Liver (tissue), 9 donors: ENCODE measurements around the gene CELF2. TPM values are rescaled to one million over a fixed set of nuclear protein-coding genes. Genes with fewer than 3 reads are reported as not detected.

ENCODE experiments used
- DNase-seq: peaks from one replicate; pipeline ENCODE4 v3.0.0-alpha.2; 2017; ENCODE audit warnings: low spot score
- H3K27ac ChIP-seq, 2 donors: one replicate each; pipeline ENCODE4 v1.7.0; 2013; ENCODE audit warnings: inconsistent platforms in 2 of 2, low read length in 2 of 2, control low read depth in 1 of 2, low read depth in 1 of 2, mild to moderate bottlenecking in 1 of 2
- H3K27me3 ChIP-seq, 4 donors: one replicate each; pipeline versions ENCODE4 v1.6.1 to v1.7.0; 2013; ENCODE audit warnings: low read length in 3 of 4, inconsistent platforms in 1 of 4, mild to moderate bottlenecking in 1 of 4, moderate library complexity in 1 of 4; ENCODE audit not compliant: control insufficient read depth in 4 of 4, insufficient read depth in 4 of 4
- H3K36me3 ChIP-seq, 4 donors: one replicate each; pipeline versions ENCODE4 v1.6.1 to v1.7.0; 2013; ENCODE audit warnings: low read length in 3 of 4, mild to moderate bottlenecking in 3 of 4, low read depth in 1 of 4, moderate library complexity in 1 of 4; ENCODE audit not compliant: control insufficient read depth in 4 of 4, insufficient read depth in 3 of 4
- H3K4me1 ChIP-seq, 4 donors: one replicate each; pipeline versions ENCODE4 v1.6.1 to v1.7.0; 2013; ENCODE audit warnings: low read length in 3 of 4, mild to moderate bottlenecking in 3 of 4, moderate library complexity in 1 of 4; ENCODE audit not compliant: control insufficient read depth in 4 of 4, insufficient read depth in 4 of 4
- H3K4me3 ChIP-seq, 3 donors: one replicate each; pipeline versions ENCODE4 v1.6.1 to v1.7.0; 2013; ENCODE audit warnings: low read length in 3 of 3, control low read depth in 1 of 3, low read depth in 1 of 3, mild to moderate bottlenecking in 1 of 3
- H3K9ac ChIP-seq, 2 donors: one replicate each; pipeline ENCODE4 v1.7.0; 2013; ENCODE audit warnings: low read length in 2 of 2, mild to moderate bottlenecking in 2 of 2, moderate library complexity in 2 of 2, control low read depth in 1 of 2, low read depth in 1 of 2
- H3K9me3 ChIP-seq, 4 donors: one replicate each; pipeline versions ENCODE4 v1.6.1 to v1.7.0; 2013; ENCODE audit warnings: low read length in 3 of 4; ENCODE audit not compliant: control insufficient read depth in 4 of 4
- CTCF ChIP-seq: fragments of 150-350 bp; IDR thresholded peaks from 2 replicates; pipeline ENCODE4 v1.5.1; 2017; ENCODE audit warnings: improper control_type of control experiment, low read depth, low read length; ENCODE audit not compliant: missing input control
- FOXA1 ChIP-seq: IDR thresholded peaks from 2 replicates; pipeline ENCODE4 v1.6.1; 2016; ENCODE audit warnings: antibody characterized with exemption
- FOXA2 ChIP-seq: IDR thresholded peaks from 2 replicates; pipeline ENCODE4 v1.6.1; 2016; ENCODE audit warnings: antibody characterized with exemption
- GABPA ChIP-seq, 2 donors: IDR thresholded peaks in 1 of 2; conservative IDR thresholded peaks in 1 of 2; 2 replicates each; pipeline ENCODE4 v1.6.1; 2016; ENCODE audit warnings: antibody characterized with exemption in 2 of 2, mild to moderate bottlenecking in 1 of 2, moderate library complexity in 1 of 2
- HNF4A ChIP-seq, 2 donors: conservative IDR thresholded peaks; 2 replicates each; pipeline ENCODE4 v1.6.1; 2016; ENCODE audit warnings: antibody characterized with exemption in 2 of 2, mild to moderate bottlenecking in 2 of 2
- HNF4G ChIP-seq: IDR thresholded peaks from 2 replicates; pipeline ENCODE4 v1.6.1; 2016; ENCODE audit warnings: antibody characterized with exemption
- JUND ChIP-seq, 2 donors: IDR thresholded peaks; 2 replicates each; pipeline ENCODE4 v1.6.1; 2016; ENCODE audit warnings: antibody characterized with exemption in 2 of 2
- NR2F2 ChIP-seq: IDR thresholded peaks from 2 replicates; pipeline ENCODE4 v1.6.1; 2016; ENCODE audit warnings: antibody characterized with exemption
- RAD21 ChIP-seq, 2 donors: IDR thresholded peaks; 2 replicates each; pipeline ENCODE4 v1.6.1; 2016; ENCODE audit warnings: antibody characterized with exemption in 2 of 2, mild to moderate bottlenecking in 2 of 2
- RXRA ChIP-seq, 2 donors: IDR thresholded peaks; 2 replicates each; pipeline ENCODE4 v1.6.1; 2017 to 2018; ENCODE audit warnings: antibody characterized with exemption in 2 of 2, mild to moderate bottlenecking in 1 of 2
- SP1 ChIP-seq: IDR thresholded peaks from 2 replicates; pipeline ENCODE4 v1.6.1; 2018; ENCODE audit warnings: antibody characterized with exemption, mild to moderate bottlenecking
- TAF1 ChIP-seq: conservative IDR thresholded peaks from 2 replicates; pipeline ENCODE4 v1.6.1; 2016; ENCODE audit warnings: antibody characterized with exemption, mild to moderate bottlenecking
- YY1 ChIP-seq: IDR thresholded peaks from 2 replicates; pipeline ENCODE4 v1.6.1; 2016; ENCODE audit warnings: antibody characterized with exemption, mild to moderate bottlenecking
- WGBS: extraction: QIAGEN DNeasy Blood & Tissue Kit; methylation state at CpG from one replicate; pipeline ENCODE4 v1.1.7; 2013; 5-methylcytosine and 5-hydroxymethylcytosine counted together
- polyA plus RNA-seq, 2 donors: library from polyadenylated mRNA; stranded (reverse) in 1 of 2; unstranded in 1 of 2; fragments of 200-250 nt in 1 of 2; fragments of >200 nt in 1 of 2; fragmentation: Nextera tagmentation in 1 of 2; extraction: Ambion mirVana in 1 of 2; gene quantifications; one replicate each; pipeline versions ENCODE4 v1.2.1 to v1.2.3, GENCODE V29; 2013 to 2015
- total RNA-seq, 2 donors: library from RNA; depleted of rRNA; stranded (reverse); fragments of >200 nt; gene quantifications; one replicate each; pipeline ENCODE4 v1.2.3, GENCODE V29; 2014
- TF ChIP-seq, protein P1 (sequence below): IDR thresholded peaks from 2 replicates; pipeline ENCODE4 v1.6.1; 2016; ENCODE audit warnings: antibody characterized with exemption
- TF ChIP-seq, protein P2 (sequence below): IDR thresholded peaks from 2 replicates; pipeline ENCODE4 v1.6.1; 2016; ENCODE audit warnings: antibody characterized with exemption
- TF ChIP-seq, protein P3 (sequence below): IDR thresholded peaks from 2 replicates; pipeline ENCODE4 v1.6.1; 2016; ENCODE audit warnings: antibody characterized with exemption
- TF ChIP-seq, protein P4 (sequence below): IDR thresholded peaks from 2 replicates; pipeline ENCODE4 v1.6.1; 2016; ENCODE audit warnings: antibody characterized with exemption, mild to moderate bottlenecking
- donor health status: healthy.
- donor health status: healthy.
- donor health status: healthy.
- donor health status: healthy.
- donor health status: healthy.

The CELF2 gene
- total and polyA plus RNA-seq, 4 donors = 1.4 to 8.5 (median 5.6) TPM

DNA sequence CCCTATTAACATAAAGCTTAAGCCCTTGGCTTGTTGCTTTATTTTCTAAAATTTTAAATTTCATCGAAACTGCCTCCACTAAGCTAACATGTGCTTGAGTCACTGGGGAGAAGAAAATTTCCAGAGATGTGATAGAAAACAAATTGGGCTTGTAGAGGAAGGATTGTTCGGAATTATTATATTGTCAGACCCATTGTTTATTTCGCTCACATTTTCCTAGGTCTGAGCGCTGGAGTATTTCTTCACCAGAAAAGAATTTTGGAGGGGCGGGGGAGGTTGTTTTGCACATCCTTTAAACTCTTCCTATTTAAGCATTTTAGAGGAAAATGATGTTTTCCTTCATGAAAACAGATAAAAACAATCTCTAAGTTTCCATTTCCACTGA lies 29.1 kb downstream of the CELF2 start:
- TF ChIP-seq RAD21 (IDR thresholded peaks at IDR 0.05) = no peak
- no peak for TF ChIP-seq HNF4G
- TF ChIP-seq GABPA (IDR thresholded peaks at IDR 0.05 in 1 of 2, conservative IDR thresholded peaks at IDR 0.05 in 1 of 2) = no peak
- no peak for TF ChIP-seq RXRA (IDR thresholded peaks at IDR 0.05)
- no peak for TF ChIP-seq NR2F2
- TF ChIP-seq, protein P1, sequence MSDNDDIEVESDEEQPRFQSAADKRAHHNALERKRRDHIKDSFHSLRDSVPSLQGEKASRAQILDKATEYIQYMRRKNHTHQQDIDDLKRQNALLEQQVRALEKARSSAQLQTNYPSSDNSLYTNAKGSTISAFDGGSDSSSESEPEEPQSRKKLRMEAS = no peak
- TF ChIP-seq JUND (IDR thresholded peaks at IDR 0.05) = no peak
- TF ChIP-seq, protein P2, sequence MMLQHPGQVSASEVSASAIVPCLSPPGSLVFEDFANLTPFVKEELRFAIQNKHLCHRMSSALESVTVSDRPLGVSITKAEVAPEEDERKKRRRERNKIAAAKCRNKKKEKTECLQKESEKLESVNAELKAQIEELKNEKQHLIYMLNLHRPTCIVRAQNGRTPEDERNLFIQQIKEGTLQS = no peak
- TF ChIP-seq YY1 = no peak
- no peak for TF ChIP-seq FOXA2
- no peak for TF ChIP-seq SP1
- TF ChIP-seq, protein P3, sequence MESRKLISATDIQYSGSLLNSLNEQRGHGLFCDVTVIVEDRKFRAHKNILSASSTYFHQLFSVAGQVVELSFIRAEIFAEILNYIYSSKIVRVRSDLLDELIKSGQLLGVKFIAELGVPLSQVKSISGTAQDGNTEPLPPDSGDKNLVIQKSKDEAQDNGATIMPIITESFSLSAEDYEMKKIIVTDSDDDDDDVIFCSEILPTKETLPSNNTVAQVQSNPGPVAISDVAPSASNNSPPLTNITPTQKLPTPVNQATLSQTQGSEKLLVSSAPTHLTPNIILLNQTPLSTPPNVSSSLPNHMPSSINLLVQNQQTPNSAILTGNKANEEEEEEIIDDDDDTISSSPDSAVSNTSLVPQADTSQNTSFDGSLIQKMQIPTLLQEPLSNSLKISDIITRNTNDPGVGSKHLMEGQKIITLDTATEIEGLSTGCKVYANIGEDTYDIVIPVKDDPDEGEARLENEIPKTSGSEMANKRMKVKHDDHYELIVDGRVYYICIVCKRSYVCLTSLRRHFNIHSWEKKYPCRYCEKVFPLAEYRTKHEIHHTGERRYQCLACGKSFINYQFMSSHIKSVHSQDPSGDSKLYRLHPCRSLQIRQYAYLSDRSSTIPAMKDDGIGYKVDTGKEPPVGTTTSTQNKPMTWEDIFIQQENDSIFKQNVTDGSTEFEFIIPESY = no peak
- no peak for TF ChIP-seq TAF1
- Histone ChIP-seq H3K4me1 (no peaks in the 10 kb centered on the region), H3K27me3 (no peaks in the 10 kb centered on the region), H3K9ac (no peak overlapping the region), H3K9me3 (no peaks in the 10 kb centered on the region), H3K4me3 (no peak overlapping the region), H3K36me3 (no peaks in the 10 kb centered on the region), H3K27ac (no peak overlapping the region)
- WGBS = 83% methylated on average over 5 of the region's 5 CpGs
- no peak for DNase-seq

DNA sequence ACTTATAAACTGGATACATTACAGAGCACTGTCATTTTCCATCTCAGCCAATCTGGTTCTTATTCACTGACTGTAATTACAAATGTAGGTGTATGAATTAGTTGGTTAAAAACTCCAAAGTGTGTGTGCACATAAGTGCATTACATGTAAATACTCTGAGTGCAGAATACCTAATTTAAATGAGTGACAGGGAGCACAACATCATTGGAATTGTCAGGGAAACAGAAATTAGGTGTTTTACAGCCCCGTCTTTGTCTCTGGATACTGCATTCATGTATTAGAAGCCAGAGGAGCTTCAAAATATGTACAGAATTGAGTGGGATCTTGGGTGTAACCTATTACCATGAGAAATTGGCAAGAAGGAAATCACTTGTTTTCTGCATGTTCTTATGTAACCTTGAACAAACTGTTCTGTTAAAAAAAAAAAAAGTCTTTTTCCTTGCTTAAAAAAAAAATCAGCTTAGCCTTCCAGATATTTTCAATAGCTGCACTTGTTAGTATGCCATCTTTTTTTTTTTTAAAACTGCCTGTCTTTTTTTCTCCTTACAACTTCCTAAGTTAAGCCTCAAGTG lies 31.1 kb downstream of the CELF2 start:
- TF ChIP-seq HNF4G (no peak), RXRA (IDR thresholded peaks at IDR 0.05) (no peak), HNF4A (conservative IDR thresholded peaks at IDR 0.05) (no peak), YY1 (no peak), CTCF (no peak), TAF1 (no peak), FOXA2 (no peak)
- no peak overlapping the region for H3K27ac ChIP-seq
- no peaks in the 10 kb centered on the region for H3K36me3 ChIP-seq
- no peak for DNase-seq
- no peaks in the 10 kb centered on the region for H3K4me1 ChIP-seq
- H3K9ac ChIP-seq = no peak overlapping the region
- H3K4me3 ChIP-seq = no peak overlapping the region
- no peaks in the 10 kb centered on the region for H3K9me3 ChIP-seq
- 80% methylated on average over 1 of the region's 1 CpG for WGBS
- H3K27me3 ChIP-seq = no peaks in the 10 kb centered on the region

DNA sequence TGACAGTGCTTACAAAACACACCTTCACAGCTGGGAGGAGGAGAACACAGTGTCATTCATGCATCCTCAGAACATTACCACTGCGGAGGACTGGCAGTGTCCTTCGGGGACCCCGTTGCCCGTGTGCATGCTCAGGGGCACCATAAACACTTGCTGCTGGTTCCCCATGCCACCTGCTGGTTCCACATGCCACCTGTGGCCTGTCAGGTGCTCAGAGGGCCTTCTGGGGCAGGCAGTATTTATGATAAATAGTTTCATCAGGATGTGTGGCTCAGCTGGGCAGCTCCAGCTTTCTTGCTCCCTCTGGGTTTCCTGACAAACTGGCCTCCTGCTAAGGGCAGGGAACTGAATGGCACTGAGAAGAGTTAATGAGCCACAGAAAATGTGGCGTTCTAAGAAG lies 32.1 kb downstream of the CELF2 start:
- Histone ChIP-seq H3K4me3 (no peak overlapping the region), H3K36me3 (no peaks in the 10 kb centered on the region), H3K9ac (no peak overlapping the region), H3K27me3 (no peaks in the 10 kb centered on the region), H3K4me1 (no peaks in the 10 kb centered on the region), H3K27ac (no peak overlapping the region), H3K9me3 (no peaks in the 10 kb centered on the region)
- no peak for DNase-seq
- 81% methylated on average over 5 of the region's 5 CpGs for WGBS
- TF ChIP-seq, protein P2 = no peak
- TF ChIP-seq HNF4G (no peak), FOXA1 (no peak), JUND (IDR thresholded peaks at IDR 0.05) (no peak), YY1 (no peak), CTCF (no peak), HNF4A (conservative IDR thresholded peaks at IDR 0.05) (no peak), RAD21 (IDR thresholded peaks at IDR 0.05) (no peak)
- TF ChIP-seq, protein P4, sequence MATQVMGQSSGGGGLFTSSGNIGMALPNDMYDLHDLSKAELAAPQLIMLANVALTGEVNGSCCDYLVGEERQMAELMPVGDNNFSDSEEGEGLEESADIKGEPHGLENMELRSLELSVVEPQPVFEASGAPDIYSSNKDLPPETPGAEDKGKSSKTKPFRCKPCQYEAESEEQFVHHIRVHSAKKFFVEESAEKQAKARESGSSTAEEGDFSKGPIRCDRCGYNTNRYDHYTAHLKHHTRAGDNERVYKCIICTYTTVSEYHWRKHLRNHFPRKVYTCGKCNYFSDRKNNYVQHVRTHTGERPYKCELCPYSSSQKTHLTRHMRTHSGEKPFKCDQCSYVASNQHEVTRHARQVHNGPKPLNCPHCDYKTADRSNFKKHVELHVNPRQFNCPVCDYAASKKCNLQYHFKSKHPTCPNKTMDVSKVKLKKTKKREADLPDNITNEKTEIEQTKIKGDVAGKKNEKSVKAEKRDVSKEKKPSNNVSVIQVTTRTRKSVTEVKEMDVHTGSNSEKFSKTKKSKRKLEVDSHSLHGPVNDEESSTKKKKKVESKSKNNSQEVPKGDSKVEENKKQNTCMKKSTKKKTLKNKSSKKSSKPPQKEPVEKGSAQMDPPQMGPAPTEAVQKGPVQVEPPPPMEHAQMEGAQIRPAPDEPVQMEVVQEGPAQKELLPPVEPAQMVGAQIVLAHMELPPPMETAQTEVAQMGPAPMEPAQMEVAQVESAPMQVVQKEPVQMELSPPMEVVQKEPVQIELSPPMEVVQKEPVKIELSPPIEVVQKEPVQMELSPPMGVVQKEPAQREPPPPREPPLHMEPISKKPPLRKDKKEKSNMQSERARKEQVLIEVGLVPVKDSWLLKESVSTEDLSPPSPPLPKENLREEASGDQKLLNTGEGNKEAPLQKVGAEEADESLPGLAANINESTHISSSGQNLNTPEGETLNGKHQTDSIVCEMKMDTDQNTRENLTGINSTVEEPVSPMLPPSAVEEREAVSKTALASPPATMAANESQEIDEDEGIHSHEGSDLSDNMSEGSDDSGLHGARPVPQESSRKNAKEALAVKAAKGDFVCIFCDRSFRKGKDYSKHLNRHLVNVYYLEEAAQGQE = no peak
